Kidney epithelial cell (primary cell): ENCODE data around the gene GCAT. TPM values are rescaled to one million over a fixed set of nuclear protein-coding genes. Genes with fewer than 3 reads are reported as not detected.

Experiments used
- DNase-seq: peaks from one replicate; pipeline ENCODE4 v3.0.0-alpha.2; 2010; ENCODE audit warnings: low read depth
- H3K27me3 ChIP-seq: 2 replicates; pipeline ENCODE4 v1.6.0; 2011; ENCODE audit warnings: low read length; ENCODE audit not compliant: control insufficient read depth, insufficient read depth
- H3K36me3 ChIP-seq: 2 replicates; pipeline ENCODE4 v1.5.1; 2011; ENCODE audit warnings: low read length; ENCODE audit not compliant: control insufficient read depth, insufficient read depth
- H3K4me3 ChIP-seq: 2 replicates; pipeline ENCODE4 v1.5.1; 2011; ENCODE audit warnings: low read depth, mild to moderate bottlenecking, control low read depth, low read length
- total RNA-seq: library from RNA; depleted of rRNA; stranded (reverse); fragments of >200 nt; gene quantifications from 2 replicates; pipeline ENCODE4 v1.2.3, GENCODE V29; 2015
- TF ChIP-seq, protein P1 (sequence below): IDR thresholded peaks from 2 replicates; pipeline ENCODE4 v1.5.1; 2011; ENCODE audit warnings: mild to moderate bottlenecking, moderate library complexity, low read length, control low read depth, inconsistent platforms; ENCODE audit not compliant: insufficient read depth, poor library complexity, severe bottlenecking

The GCAT gene
- total RNA-seq, 1 donor from 2014 or later, result 37.4 TPM

DNA sequence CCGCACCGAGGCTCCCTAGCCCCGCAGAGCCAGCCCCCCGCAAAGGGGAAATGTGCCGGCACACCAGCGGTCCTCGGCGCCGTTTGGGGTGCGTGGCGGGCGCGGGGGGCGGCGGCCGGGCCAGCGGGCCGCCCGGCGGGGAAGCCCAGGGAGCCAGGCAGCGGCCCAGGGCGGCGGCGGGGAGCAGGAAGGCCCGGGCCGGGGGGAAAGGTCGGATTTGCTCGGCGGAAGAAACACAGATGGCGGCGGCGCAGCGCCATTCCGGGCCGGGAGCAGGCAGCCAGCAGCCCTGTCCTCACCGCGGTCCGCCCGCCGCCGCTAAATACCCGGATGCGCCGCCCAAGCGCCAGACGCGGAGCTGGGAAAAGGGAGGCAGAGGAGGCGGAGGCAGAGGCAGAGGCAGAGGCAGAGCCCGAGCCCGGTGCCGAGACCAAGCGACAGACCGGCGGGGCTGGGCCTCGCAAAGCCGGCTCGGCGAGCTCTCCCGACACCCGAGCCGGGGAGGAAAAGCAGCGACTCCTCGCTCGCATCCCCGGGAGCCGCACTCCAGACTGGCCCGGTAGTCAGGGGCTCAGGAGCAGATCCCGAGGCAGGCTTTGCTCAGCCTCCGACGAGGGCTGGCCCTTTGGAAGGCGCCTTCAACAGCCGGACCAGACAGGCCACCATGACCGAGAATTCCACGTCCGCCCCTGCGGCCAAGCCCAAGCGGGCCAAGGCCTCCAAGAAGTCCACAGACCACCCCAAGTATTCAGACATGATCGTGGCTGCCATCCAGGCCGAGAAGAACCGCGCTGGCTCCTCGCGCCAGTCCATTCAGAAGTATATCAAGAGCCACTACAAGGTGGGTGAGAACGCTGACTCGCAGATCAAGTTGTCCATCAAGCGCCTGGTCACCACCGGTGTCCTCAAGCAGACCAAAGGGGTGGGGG, 2.6 kb upstream of the GCAT start:
- no peak for DNase-seq
- TF ChIP-seq, protein P1, sequence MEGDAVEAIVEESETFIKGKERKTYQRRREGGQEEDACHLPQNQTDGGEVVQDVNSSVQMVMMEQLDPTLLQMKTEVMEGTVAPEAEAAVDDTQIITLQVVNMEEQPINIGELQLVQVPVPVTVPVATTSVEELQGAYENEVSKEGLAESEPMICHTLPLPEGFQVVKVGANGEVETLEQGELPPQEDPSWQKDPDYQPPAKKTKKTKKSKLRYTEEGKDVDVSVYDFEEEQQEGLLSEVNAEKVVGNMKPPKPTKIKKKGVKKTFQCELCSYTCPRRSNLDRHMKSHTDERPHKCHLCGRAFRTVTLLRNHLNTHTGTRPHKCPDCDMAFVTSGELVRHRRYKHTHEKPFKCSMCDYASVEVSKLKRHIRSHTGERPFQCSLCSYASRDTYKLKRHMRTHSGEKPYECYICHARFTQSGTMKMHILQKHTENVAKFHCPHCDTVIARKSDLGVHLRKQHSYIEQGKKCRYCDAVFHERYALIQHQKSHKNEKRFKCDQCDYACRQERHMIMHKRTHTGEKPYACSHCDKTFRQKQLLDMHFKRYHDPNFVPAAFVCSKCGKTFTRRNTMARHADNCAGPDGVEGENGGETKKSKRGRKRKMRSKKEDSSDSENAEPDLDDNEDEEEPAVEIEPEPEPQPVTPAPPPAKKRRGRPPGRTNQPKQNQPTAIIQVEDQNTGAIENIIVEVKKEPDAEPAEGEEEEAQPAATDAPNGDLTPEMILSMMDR, result no peak
- Histone ChIP-seq H3K4me3 (peak overlapping the region; percentile 26), H3K36me3 (no peaks in the 10 kb centered on the region), H3K27me3 (peaks cover 5% of the 10 kb centered on the region)

DNA sequence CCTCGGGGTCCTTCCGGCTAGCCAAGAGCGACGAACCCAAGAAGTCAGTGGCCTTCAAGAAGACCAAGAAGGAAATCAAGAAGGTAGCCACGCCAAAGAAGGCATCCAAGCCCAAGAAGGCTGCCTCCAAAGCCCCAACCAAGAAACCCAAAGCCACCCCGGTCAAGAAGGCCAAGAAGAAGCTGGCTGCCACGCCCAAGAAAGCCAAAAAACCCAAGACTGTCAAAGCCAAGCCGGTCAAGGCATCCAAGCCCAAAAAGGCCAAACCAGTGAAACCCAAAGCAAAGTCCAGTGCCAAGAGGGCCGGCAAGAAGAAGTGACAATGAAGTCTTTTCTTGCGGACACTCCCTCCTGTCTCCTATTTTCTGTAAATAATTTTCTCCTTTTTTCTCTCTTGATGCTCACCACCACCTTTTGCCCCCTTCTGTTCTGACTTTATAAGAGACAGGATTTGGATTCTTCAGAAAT, 1.9 kb upstream of the GCAT start:
- Histone ChIP-seq H3K4me3 (peak overlapping the region; percentile 26), H3K36me3 (no peaks in the 10 kb centered on the region), H3K27me3 (peaks cover 5% of the 10 kb centered on the region)
- TF ChIP-seq, protein P1, result no peak
- DNase-seq, result no peak

DNA sequence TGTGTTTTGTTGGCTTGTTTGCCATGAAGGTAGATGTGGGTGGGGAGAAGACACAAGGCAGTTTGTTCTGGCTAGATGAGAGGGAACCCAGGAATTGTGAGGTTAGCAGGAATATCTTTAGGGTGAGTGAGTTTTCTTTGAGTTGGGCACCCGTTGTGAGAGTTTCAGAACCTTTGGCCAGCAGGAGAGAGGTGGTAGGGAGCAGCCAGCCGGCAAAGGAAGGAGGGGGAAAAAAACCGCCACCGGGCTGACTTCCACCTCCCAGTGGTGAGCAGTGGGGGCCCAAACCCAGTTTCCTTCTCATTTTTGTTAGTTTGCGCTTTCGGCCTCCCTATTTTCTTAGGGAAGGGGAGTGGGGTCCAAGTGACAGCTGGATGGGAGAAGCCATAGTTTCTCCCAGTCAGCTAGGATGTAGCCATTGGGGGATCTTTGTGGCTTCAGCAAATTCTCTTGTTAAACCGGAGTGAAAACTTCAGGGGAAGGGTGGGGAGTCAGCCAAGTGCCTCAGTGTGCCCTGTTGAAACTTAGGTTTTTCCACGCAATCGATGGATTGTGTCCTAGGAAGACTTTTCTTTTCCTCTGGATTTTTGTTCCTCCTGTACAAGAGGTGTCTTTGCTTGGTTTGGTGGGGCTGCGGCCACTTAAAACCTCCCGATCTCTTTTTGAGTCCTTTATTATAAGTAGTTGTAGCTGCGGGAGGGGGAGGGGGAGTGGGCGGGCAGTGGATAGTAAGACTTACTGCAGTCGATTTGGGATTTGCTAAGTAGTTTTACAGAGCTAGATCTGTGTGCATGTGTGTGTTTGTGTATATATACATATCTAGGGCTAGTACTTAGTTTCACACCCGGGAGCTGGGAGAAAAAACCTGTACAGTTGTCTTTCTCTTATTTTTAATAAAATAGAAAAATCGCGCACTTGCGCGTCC, 1.1 kb upstream of the GCAT start:
- no peak for DNase-seq
- Histone ChIP-seq H3K36me3 (no peaks in the 10 kb centered on the region), H3K4me3 (peak overlapping the region; percentile 70), H3K27me3 (peaks cover 5% of the 10 kb centered on the region)
- TF ChIP-seq, protein P1, result no peak

DNA sequence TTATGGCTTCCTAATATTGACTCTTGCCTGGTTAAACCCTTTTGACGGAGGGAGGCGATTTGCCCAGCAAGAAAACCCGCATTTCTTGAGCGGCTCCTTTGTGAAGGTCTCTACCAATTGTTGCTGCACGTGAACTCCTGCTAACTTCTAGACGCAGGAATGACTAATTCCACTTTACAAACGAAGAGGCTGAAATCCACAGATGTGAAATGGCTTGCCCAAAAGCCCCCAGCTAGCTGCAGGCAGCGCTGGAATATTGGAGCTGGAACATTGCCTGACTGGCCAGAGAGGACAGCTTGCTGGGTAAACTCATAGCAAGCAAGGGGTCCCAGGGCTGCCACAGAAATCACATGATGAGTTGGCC, 542 bp downstream of the GCAT start:
- TF ChIP-seq, protein P1, result no peak
- Histone ChIP-seq H3K4me3 (peak overlapping the region; percentile 70), H3K36me3 (no peaks in the 10 kb centered on the region), H3K27me3 (peaks cover 5% of the 10 kb centered on the region)
- no peak for DNase-seq

DNA sequence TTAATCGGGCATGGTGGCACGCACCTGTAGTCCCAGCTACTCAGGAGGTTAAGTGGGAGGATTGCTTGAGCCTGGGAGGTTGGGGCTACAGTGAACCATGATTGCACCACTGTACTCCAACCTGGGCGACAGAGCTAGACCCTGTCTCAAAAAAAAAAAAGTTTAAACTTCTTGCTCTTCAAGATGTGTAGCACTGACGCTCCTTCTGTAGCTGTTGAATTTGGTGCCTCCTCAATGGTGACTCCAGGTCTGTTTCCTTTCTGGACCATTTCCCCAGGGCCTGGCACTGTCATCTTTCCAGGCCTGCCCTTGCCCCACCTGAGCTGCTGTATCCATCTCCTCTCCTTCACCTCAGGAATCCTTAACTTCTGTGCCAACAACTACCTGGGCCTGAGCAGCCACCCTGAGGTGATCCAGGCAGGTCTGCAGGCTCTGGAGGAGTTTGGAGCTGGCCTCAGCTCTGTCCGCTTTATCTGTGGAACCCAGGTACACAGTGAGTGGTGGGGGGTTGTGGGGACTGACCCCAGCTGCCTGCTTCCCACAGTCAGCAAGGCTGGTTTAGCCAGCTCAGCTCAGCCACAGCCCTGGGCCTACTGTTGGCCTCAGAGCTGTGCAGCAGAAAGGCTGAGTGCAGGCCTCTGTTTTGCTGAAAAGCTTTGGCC, 2.1 kb downstream of the GCAT start:
- TF ChIP-seq, protein P1, result no peak
- DNase-seq, result no peak
- H3K4me3 ChIP-seq, result no peak overlapping the region
- H3K36me3 ChIP-seq, result no peaks in the 10 kb centered on the region
- no peaks in the 10 kb centered on the region for H3K27me3 ChIP-seq
